Calu3 (cell line): ENCODE data around the gene OTOGL. TPM values are rescaled to one million over a fixed set of nuclear protein-coding genes. Genes with fewer than 3 reads are reported as not detected.
"Not testable (repeated sequence)": the region's sequence is repeated elsewhere in the genome, so short reads cannot be mapped to it uniquely, and the experiment has no call there.

Experiments
- BruUV-seq: library from RNA; stranded (reverse); fragments of 400-500 nt; replicated peaks from 2 replicates; lab custom pipeline; 2021; lab: Mats Ljungman, UMichigan
- CTCF ChIA-PET: fragments of 300-600 bp; sonication (Branson Sonifier 250); formaldehyde crosslinking; loops from one replicate; lab custom pipeline; 2022; ENCODE audit warnings: antibody characterized with exemption; lab: Charles Lee
- DNase-seq: peaks from one replicate; pipeline ENCODE4 v3.0.0; 2022
- H3K27ac Mint-ChIP-seq: one replicate; pipeline ENCODE4 v1.8.0; 2022; ENCODE audit warnings: mixed read lengths; ENCODE audit not compliant: unreplicated experiment
- H3K27me3 Mint-ChIP-seq: one replicate; pipeline ENCODE4 v1.8.0; 2022; ENCODE audit warnings: mixed read lengths; ENCODE audit not compliant: unreplicated experiment
- H3K36me3 Mint-ChIP-seq: one replicate; pipeline ENCODE4 v1.8.0; 2022; ENCODE audit warnings: mild to moderate bottlenecking, moderate library complexity, mixed read lengths; ENCODE audit not compliant: insufficient read depth, unreplicated experiment
- H3K4me1 Mint-ChIP-seq: one replicate; pipeline ENCODE4 v1.8.0; 2022; ENCODE audit warnings: mild to moderate bottlenecking, low read depth, mixed read lengths; ENCODE audit not compliant: unreplicated experiment
- H3K4me3 Mint-ChIP-seq: one replicate; pipeline ENCODE4 v1.8.0; 2022; ENCODE audit warnings: mild to moderate bottlenecking, low read depth, moderate library complexity, mixed read lengths; ENCODE audit not compliant: unreplicated experiment
- H3K9me3 Mint-ChIP-seq: one replicate; pipeline ENCODE4 v1.8.0; 2022; ENCODE audit warnings: low read depth, mixed read lengths; ENCODE audit not compliant: unreplicated experiment
- CTCF ChIP-seq: fragments of 200-600 bp; IDR thresholded peaks from one replicate; pipeline ENCODE4 v1.8.0; 2022; ENCODE audit warnings: antibody characterized with exemption; ENCODE audit not compliant: unreplicated experiment
- intact Hi-C: fragments of 100-400 bp; cut with micrococcal nuclease; formaldehyde crosslinking; loops from one replicate; pipeline ENCODE4 v1.10.0; 2022; ENCODE audit not compliant: unreplicated experiment
- total RNA-seq: library from RNA; stranded (reverse); gene quantifications from 2 replicates; pipeline ENCODE4 v1.2.3, GENCODE V29; 2022

The OTOGL gene
- total RNA-seq, 1 experiment from 2014 or later, result 0.09 TPM

GRCh38 chr12:80242321-80242720 lies 143.0 kb downstream of the OTOGL start:
- CTCF ChIA-PET, result no interaction called here
- no peak overlapping the region for H3K27ac Mint-ChIP-seq
- H3K9me3 Mint-ChIP-seq, result no peaks in the 10 kb centered on the region
- peaks cover 18% of the 10 kb centered on the region for H3K4me1 Mint-ChIP-seq
- no peak for DNase-seq
- H3K36me3 Mint-ChIP-seq, result no peaks in the 10 kb centered on the region
- no TSS peak for BruUV-seq
- intact Hi-C loops, result no loop called here
- no peak overlapping the region for H3K4me3 Mint-ChIP-seq
- no peaks in the 10 kb centered on the region for H3K27me3 Mint-ChIP-seq
- no peak for TF ChIP-seq CTCF

DNA sequence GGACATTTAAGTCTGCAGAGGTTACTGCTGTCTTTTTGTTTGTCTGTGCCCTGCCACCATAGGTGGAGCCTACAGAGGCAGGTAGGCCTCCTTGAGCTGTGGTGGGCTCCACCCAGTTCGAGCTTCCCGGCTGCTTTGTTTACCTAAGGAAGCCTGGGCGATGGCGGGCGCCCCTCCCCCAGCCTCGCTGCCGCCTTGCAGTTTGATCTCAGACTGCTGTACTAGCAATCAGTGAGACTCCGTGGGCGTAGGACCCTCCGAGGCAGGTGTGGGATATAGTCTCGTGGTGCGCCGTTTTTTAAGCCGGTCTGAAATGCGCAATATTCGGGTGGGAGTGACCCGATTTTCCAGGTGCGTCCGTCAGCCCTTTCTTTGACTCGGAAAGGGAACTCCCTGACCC lies 150.2 kb downstream of the OTOGL start:
- H3K27ac Mint-ChIP-seq, intact Hi-C loops, H3K9me3 Mint-ChIP-seq, CTCF ChIA-PET, BruUV-seq, H3K4me1 Mint-ChIP-seq, H3K4me3 Mint-ChIP-seq, DNase-seq, H3K27me3 Mint-ChIP-seq, H3K36me3 Mint-ChIP-seq: not testable (repeated sequence)

- intact Hi-C loops, result no loop called here
- no peak for TF ChIP-seq CTCF
- CTCF ChIA-PET, result no interaction called here
- DNase-seq, result no peak
- H3K4me3 Mint-ChIP-seq, result no peak overlapping the region
- H3K36me3 Mint-ChIP-seq, result no peaks in the 10 kb centered on the region
- BruUV-seq, result no TSS peak
- no peaks in the 10 kb centered on the region for H3K4me1 Mint-ChIP-seq
- H3K27ac Mint-ChIP-seq, result no peak overlapping the region
- H3K9me3 Mint-ChIP-seq, result no peaks in the 10 kb centered on the region
- H3K27me3 Mint-ChIP-seq, result no peaks in the 10 kb centered on the region
Observed at GRCh38 chr12:80257920-80258319, 158.6 kb downstream of the OTOGL start.

DNA sequence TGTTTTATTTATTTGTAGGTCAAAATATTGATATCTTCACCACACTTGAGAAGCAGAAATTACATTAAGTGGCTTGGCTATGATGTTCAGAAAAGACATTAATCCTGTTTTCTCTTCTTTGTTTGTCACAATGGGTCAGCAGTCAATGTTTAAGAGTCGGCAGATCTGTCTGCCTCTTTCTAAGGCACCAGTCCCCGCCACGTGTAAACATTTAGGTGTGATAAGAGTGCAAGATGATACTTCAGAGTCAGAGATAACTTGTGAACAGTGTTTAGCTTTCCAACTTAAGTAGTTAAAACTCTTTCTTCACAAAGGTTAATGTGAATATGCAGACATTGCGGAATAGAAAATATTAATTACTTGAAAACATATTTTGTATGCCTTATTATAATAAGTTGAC lies 160.9 kb downstream of the OTOGL start:
- H3K4me1 Mint-ChIP-seq, result no peaks in the 10 kb centered on the region
- no peak overlapping the region for H3K27ac Mint-ChIP-seq
- CTCF ChIA-PET, result no interaction called here
- no peaks in the 10 kb centered on the region for H3K9me3 Mint-ChIP-seq
- H3K4me3 Mint-ChIP-seq, result no peak overlapping the region
- no peaks in the 10 kb centered on the region for H3K27me3 Mint-ChIP-seq
- no TSS peak for BruUV-seq
- intact Hi-C loops, result no loop called here
- no peak for TF ChIP-seq CTCF
- no peak for DNase-seq
- no peaks in the 10 kb centered on the region for H3K36me3 Mint-ChIP-seq

DNA sequence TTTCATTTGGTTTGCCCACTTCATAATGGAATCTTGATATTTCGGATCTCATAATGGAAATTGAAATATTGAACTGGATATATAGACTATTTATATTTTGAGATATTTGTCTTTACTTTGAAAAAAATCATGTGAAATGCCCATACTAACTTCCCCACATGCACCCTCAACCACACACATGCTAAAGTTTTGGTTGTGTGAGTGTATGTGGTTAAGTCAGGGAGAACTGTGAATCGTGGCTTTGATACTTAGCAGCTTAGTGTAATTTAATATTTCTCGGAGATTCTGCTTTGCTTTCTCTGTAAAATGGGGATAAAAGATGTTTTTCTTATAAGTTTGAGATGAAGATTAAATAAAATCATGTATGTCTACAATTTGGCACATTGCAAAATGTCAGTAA lies 162.1 kb downstream of the OTOGL start:
- Mint-ChIP-seq H3K36me3 (no peaks in the 10 kb centered on the region), H3K4me3 (no peak overlapping the region), H3K9me3 (no peaks in the 10 kb centered on the region), H3K27me3 (no peaks in the 10 kb centered on the region), H3K4me1 (no peaks in the 10 kb centered on the region), H3K27ac (no peak overlapping the region)
- intact Hi-C loops, result no loop called here
- no peak for TF ChIP-seq CTCF
- DNase-seq, result no peak
- no TSS peak for BruUV-seq
- CTCF ChIA-PET, result no interaction called here
